GM21367 (cell line): ENCODE data around the gene SIN3A.
"Not testable (repeated sequence)": the region's sequence is repeated elsewhere in the genome, so short reads cannot be mapped to it uniquely, and the experiment has no call there.

Source experiments
- ATAC-seq: cut with Tn5 transposase; IDR thresholded peaks from one replicate; pipeline ENCODE4 v1.9.1; 2021; ENCODE audit not compliant: unreplicated experiment

SIN3A gene

DNA sequence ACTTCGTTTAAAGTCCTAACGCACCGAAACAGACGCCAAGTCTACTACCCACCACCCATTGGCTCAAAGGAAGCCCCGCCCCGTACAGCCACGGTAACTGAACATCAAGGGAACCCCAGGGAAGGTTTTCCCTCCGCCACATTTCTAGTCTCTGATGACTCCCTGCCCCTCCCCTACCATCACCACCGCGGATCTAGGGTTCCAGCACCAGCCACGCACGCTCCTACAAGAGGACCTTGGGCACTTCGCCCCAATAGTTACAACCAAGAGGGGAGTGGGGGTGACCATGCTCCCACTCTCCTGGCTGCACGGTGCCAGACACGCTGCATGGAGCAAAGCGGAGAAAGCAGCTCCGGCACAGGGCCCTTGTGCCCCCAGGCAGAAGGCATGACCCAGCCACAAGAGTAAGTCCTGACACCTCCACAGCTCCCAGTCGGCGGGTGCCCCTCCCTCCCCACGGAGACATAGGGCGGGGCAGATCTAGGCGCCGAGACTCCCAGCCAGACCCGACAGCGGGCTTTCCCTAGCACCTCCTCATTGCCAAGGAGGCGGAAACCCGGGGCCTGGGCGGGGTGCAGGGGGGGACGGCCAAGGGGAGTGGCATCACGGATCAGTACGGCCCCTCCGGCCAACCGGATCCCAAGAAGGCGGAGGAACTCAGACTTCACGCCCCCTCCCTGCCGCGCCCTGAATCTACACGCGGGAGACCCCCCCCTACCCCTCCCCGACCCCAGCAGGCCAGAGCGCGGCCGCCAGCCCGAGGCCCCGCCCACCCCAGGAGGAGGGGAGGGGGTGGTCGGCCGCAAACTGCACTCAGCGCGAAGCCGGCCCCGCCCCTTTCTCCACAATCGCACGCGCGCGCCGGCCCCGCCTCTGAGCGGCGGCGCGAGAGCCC is 936 bp downstream of the SIN3A start:
- ATAC-seq = no peak

GRCh38 chr15:75449585-75450306 is 1.7 kb downstream of the SIN3A start:
- ATAC-seq = no peak

DNA sequence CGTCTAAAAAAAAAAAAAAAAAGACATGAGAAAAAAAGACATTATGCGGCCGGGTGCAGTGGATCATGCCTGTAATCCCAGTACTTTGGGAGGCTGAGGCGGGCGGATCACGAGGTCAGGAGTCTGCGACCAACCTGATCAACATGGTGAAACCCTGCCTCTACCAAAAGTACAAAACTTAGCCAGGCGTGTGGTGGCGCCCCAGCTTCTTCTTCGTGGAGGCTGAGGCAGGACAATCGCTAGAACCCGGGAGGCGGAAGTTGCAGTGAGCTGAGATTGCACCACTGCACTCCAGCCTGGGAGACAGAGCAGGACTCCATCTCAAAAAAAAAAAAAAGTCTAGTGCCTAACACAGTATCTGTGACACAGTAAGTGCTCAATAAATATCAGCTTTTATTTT is 3.3 kb downstream of the SIN3A start:
- ATAC-seq = not testable (repeated sequence)

DNA sequence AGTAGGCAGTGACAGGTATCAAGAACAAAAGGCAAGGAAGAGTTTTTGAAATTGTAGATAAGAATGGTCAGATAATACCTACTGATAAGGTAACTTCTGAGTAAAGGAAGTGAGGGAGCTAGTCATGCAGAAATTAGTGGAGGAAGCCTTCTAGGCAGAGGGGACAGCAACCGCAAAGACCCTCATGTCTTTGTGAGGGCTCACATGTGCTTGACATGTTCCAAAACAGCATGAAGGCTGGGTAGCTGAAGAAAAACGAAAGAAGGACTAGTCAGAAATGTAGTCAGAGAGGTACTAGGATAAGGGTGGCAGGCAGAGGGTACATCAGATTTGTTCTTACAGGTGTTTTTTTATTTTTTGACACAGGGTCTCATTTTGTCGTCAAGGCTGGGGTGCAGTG is 5.3 kb downstream of the SIN3A start:
- ATAC-seq = no peak

- not testable (repeated sequence) for ATAC-seq
Measured at GRCh38 chr15:75445324-75445723, 6.2 kb downstream of the SIN3A start.

DNA sequence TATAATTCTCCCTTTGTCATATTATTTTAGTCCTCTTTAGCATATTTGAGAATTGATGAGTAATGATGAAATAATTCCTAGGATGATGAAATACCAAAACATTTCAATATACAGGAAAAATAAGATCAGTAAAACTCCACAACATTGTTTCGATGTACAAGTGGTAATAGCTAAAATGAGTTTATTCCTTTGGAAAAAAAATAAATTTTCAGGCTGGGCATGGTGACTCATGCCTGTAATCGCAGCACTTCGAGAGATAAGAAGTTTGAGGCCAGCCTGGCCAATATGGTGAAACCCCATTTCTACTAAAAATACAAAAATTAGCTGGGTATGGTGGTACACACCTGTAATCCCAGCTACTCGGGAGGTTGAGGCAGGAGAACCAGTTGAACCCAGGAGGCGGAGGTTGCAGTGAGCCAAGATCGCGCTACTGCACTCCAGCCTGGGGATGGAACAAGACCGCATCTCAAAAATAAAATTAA is 7.5 kb downstream of the SIN3A start:
- not testable (repeated sequence) for ATAC-seq

DNA sequence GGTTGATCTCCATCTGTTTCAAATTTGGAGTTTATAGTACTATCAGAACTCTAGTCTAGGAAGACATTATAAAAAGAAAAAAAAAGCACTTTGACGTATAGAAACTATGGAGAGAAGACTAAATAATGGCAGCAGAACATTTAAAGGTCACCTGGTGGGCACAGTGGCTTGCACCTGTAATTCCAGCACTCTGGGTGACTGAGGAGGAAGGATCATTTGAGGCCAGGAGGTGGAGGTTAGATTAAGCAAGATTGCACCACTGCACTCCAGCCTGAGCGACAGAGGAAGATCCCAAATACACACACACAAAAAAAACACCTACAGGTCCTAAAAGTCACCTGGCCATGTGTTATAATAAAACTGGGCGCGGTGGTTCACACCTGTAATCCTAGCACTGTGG is 13.8 kb downstream of the SIN3A start:
- ATAC-seq = no peak

DNA sequence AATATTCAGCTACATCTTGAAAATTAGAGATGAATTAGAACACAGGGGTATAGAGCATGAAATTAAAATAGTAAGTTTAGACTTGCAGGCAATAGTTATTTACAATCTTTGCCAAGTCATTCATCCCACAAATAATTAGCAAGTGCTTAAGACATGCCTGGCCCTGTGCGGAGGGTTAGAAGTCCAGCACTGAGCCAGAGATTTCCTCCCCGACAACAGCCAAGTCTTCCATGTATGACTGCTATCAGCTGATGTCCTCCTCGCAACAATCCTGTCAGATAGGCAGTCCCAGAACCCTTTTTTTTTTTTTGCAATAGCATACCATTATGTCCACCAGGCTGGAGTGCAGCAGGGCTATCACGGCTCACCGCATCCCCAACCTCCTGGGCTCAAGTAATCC is 14.6 kb downstream of the SIN3A start:
- no peak for ATAC-seq

- no peak for ATAC-seq
Measured at GRCh38 chr15:75431682-75432081, 19.8 kb downstream of the SIN3A start.

DNA sequence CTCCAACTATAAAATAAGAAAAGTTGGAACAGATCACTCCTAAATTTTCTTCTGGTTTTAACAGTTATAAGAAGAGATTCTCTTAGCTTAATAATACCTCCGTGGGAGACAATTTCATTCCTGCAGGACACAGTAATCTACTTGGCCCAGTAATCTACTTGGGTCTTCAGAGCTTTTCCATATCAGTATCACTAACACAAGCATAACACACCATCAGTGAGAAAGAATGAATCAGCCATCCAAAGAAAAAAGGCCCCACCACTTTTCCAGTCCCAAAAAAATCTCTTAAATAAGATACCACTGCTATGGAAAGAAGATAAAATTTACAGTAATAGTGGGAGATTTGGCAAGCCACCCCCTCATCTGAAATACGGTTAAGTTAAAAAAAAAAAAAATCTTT is 20.2 kb downstream of the SIN3A start:
- no peak for ATAC-seq

DNA sequence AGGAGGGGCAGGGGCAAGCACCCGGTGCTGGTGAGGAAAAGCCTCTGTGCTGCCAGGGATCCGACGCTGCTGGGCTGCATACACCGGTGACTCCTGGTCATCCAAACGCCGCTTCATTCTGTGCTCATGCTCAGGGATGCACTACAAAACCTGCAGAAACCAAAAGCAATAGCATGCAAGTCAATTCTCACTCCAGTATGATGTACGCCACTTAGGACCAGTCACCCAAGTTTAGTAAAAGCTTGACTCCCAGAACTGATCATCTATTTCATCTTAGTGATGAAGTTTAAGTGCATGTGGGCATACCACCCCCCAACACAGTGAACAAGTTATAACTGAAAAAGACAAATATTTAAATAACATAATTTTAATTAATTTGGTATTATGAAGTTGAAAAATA is 21.2 kb downstream of the SIN3A start:
- no peak for ATAC-seq

GRCh38 chr15:75428152-75428551 is 23.3 kb downstream of the SIN3A start:
- ATAC-seq = no peak

DNA sequence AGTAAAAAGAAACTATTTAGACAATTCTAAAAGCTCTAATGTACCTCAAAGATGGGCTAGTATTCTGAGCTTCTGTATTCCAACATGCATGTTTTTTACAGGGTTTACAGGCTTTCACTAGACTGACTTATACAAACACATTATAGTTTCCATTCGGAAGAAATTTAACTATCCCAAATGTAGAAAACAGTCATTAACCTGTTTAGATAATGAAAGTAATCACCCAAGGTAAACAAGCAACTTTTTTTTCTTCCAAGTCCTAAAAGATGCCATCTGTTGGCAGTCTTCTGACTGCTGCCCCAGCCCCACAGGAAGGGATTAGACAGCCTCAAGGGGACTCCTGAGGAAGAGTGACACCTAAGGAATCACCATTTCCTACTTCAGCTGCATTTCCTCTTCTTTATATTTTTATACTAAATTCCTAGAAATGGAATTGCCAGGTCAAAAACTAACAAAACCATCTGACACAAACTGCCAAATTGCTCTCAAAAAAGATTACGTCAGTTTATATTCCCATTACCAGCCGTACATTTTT is 25.5 kb downstream of the SIN3A start:
- ATAC-seq = no peak

GRCh38 chr15:75422554-75422953 is 28.9 kb downstream of the SIN3A start:
- ATAC-seq = no peak

DNA sequence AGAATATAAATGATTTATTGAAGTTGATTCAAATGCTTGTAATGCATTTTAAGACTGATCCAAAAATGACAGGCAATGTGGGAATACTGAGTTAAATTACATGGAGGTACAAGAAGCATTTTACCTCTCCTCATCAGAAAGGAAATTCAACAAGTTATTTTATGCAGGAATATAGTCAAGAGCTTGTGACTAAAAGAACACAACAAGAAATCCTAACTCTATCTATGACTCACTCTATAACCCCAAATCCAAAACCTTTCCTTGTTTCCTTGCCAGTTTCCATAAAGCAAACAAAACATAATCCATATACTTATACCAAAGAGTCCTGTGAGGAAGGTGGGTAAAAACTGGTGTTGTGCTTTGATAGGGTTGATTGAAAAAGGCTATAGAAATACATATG is 30.8 kb downstream of the SIN3A start:
- ATAC-seq = no peak

GRCh38 chr15:75416584-75416983 is 34.9 kb downstream of the SIN3A start:
- ATAC-seq = no peak

- ATAC-seq = no peak
Measured at GRCh38 chr15:75410196-75410595, 41.3 kb downstream of the SIN3A start.

- ATAC-seq = no peak
Measured at GRCh38 chr15:75407083-75407482, 44.4 kb downstream of the SIN3A start.

DNA sequence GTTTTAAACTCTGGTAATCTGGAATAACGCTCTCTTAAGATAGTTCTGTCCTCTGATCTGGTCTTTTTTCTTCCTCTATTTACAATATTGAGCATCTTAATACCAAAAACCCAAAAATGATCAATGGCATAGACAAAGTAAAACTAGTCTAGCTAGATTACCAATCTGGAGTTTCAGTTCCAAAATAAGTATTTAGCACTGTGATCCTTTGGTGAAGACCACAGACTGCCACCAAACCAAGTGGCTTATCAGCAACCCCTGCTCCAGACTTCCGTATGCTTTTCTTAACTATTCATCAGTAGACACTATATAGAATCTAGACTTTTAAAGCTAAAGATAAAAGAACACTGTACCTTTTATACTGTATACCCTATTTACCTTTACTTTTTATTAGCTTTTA is 47.6 kb downstream of the SIN3A start:
- ATAC-seq = no peak

GRCh38 chr15:75397494-75397893 is 54.0 kb downstream of the SIN3A start:
- no peak for ATAC-seq

DNA sequence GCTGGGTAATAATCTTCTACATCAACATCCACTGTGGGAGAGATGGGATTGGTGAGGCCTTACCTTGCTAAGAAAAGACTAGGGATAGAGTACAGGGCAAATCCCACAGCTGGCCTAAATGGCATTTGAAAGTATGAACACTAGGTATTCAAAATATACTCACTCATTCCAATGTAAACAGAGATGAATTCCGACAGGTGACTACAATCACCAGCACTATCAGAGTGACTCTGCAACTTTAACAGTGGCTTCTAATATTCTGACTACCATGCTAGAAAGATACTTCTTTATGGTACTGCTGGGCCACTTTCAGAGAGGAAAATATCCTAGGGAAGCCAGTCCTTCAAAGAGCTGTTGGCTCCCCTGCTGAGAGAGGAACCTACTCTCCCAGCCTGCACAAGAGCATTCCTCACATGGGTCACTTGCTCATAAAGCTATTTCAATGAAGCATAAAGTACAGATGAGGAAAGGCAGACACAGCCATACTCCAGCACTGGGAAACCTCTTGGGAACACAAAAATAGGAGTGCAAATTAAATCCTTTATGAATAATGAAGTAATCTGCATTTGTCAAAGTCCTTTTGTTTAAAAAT is 61.6 kb downstream of the SIN3A start:
- no peak for ATAC-seq
